GM12872 (cell line): Measurements from ENCODE around the gene SKOR2.

Experiments
- TF ChIP-seq, protein P1 (sequence below): IDR thresholded peaks from 3 replicates; pipeline ENCODE4 v1.5.1; 2011; ENCODE audit warnings: low read depth, mild to moderate bottlenecking, low read length, moderate library complexity; ENCODE audit not compliant: insufficient read depth

The SKOR2 gene

DNA sequence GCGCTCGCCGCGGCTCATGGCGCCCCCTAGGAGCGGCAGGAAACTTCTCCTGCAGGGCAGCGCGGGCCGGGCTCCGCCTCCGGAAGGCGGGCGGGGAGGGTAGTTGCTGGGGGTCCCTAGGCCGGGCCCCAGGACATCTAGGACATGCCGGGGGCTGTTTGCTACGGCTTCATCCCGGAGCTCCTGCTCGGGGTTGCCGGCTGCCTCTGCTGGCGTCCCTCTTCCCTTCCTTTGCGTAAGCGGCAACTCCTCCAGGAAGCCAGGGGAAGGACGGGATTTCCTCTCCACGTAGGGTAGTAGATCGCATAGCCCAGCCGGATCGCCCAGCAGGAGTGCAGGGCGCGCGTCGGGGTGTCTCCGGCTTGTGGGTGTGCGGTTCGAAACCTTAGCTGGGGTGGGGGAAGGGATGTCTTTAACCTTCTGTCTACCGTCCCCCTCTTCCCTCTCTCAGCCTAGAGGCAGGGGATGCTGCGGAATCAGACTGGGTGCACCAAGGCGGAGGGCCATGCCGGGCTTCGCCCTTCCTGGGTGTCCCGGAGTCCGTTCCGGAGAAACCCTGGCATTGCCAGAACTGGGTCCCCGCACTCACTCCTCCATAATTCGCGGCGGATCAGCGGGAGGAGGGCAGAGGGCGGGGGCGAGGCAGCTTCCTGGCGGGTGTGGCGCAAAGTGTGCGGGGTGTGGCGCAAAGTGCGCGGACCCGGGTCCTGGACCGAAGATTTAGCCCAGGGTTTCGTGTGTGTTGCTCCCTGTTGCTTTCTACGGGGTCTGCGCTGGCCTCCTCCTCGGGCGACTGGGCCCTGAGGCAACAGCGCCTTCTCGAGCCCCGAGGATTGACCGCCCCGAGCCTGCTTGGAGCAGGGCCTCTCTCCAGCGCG lies 12.2 kb upstream of the SKOR2 start:
- TF ChIP-seq, protein P1, sequence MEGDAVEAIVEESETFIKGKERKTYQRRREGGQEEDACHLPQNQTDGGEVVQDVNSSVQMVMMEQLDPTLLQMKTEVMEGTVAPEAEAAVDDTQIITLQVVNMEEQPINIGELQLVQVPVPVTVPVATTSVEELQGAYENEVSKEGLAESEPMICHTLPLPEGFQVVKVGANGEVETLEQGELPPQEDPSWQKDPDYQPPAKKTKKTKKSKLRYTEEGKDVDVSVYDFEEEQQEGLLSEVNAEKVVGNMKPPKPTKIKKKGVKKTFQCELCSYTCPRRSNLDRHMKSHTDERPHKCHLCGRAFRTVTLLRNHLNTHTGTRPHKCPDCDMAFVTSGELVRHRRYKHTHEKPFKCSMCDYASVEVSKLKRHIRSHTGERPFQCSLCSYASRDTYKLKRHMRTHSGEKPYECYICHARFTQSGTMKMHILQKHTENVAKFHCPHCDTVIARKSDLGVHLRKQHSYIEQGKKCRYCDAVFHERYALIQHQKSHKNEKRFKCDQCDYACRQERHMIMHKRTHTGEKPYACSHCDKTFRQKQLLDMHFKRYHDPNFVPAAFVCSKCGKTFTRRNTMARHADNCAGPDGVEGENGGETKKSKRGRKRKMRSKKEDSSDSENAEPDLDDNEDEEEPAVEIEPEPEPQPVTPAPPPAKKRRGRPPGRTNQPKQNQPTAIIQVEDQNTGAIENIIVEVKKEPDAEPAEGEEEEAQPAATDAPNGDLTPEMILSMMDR, result no peak

DNA sequence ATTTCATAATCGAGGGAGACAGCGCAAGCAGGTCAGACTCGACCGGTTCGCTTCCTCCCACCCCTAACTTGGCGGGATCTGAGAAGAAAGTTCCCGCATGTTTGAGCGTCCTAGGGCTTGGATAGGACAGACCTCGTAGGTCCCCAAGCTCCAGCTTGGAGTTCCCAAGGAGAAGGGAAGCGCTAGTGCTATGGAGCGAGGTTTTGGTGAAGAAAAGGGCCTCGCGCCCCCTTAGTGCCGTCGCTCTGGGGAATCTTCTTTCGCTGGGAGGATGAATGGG lies 11.6 kb upstream of the SKOR2 start:
- TF ChIP-seq, protein P1, result no peak

- TF ChIP-seq, protein P1, result no peak
These were observed 11.1 kb upstream of the SKOR2 start for GRCh38 chr18:47262301-47263149.

DNA sequence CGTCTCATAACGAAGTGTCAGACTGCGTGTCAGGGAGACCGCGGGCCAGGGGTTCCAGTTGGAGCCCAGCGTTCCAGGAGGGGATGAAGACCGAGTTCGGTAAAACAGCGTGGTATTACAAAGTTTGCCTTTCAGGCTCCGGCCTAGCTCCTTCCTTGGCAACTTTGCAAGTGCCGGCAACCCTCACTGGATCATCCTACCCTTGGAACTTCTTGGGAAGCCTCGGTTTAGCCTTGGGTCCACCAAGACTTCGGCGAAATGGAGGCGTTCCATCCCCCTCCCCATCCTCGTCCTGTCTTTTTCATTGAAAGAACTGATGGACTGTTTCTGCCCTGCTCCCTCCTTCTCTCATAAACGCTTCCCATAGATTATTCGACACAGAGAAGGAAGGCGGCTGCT lies 10.4 kb upstream of the SKOR2 start:
- TF ChIP-seq, protein P1, result no peak

GRCh38 chr18:47260924-47261701 lies 9.7 kb upstream of the SKOR2 start:
- TF ChIP-seq, protein P1, result 0 out of 3 replicates have a peak, but pooled peaks have one; percentile 16

DNA sequence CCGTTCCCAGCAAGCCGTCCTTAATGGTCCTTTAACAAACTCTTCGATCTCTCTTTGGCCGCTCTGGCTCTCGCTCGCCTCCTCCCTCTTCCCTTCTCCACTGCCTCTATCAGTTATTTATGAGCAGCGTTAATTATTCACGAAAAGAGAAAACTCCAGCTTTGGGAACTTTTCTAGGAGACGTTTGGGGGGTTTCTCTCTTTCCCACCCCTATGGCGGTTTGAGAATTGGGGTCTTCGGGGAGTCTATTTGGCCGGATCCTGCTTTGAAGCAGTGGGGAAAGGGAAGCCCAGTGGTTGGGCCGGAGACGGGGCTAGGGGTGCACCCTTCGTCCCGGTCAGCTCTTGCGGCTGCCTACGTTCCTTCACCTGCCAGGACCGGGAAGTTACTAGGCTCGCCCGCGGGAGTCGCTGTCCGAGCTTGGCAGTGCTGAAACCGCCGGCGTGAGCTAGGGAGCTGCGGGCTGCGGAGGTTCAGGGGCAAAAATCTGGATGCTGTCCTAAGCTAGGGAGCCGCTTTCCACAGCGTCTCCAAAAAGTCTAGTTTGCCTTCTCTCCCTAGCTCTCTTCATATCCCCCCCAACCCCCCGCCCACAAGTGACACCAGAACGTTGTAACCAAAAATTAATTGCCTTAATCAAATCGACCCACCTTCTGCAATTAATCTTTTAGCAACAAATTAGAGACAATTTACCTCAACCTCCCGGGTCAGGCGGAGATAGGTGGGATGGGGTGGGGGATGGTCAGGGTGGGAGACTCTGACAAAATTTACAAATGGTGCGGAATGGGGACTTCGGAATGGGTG lies 8.9 kb upstream of the SKOR2 start:
- TF ChIP-seq, protein P1, result no peak
